Endothelial cell (in vitro differentiated cells): ENCODE data around the gene ANKMY1. TPM values are rescaled to one million over a fixed set of nuclear protein-coding genes. Genes with fewer than 3 reads are reported as not detected.

Source experiments
- DNase-seq: peaks from one replicate; pipeline ENCODE4 v3.0.0; 2021; ENCODE audit warnings: low spot score
- H3K27ac Mint-ChIP-seq: one replicate; pipeline ENCODE4 v1.8.0; 2021; ENCODE audit warnings: mixed read lengths, inconsistent platforms; ENCODE audit not compliant: unreplicated experiment
- H3K27me3 Mint-ChIP-seq: one replicate; pipeline ENCODE4 v1.8.0; 2021; ENCODE audit warnings: mild to moderate bottlenecking, moderate library complexity, mixed read lengths, inconsistent platforms; ENCODE audit not compliant: unreplicated experiment
- H3K36me3 Mint-ChIP-seq: one replicate; pipeline ENCODE4 v1.8.0; 2021; ENCODE audit warnings: mild to moderate bottlenecking, low read depth, mixed read lengths, inconsistent platforms; ENCODE audit not compliant: unreplicated experiment
- H3K4me1 Mint-ChIP-seq: one replicate; pipeline ENCODE4 v1.8.0; 2021; ENCODE audit warnings: mild to moderate bottlenecking, mixed read lengths, inconsistent platforms; ENCODE audit not compliant: unreplicated experiment
- H3K4me3 Mint-ChIP-seq: one replicate; pipeline ENCODE4 v1.8.0; 2021; ENCODE audit warnings: mild to moderate bottlenecking, mixed read lengths, inconsistent platforms; ENCODE audit not compliant: unreplicated experiment
- H3K9me3 Mint-ChIP-seq: one replicate; pipeline ENCODE4 v1.8.0; 2021; ENCODE audit warnings: mixed read lengths, inconsistent platforms; ENCODE audit not compliant: unreplicated experiment
- total RNA-seq: library from RNA; stranded (reverse); fragmentation: NEBNext Ultra II Directional; extraction: Animal tissue kit (Norgen Biotek cat#: 25700); gene quantifications from one replicate; pipeline ENCODE4 v1.2.1, GENCODE V29; 2021; ENCODE audit not compliant: unreplicated experiment
- TF ChIP-seq, protein P1 (sequence below): fragments of 200-600 bp; sonication (generic); IDR thresholded peaks from one replicate; pipeline ENCODE4 v1.5.0; 2021; ENCODE audit warnings: antibody characterized with exemption; ENCODE audit not compliant: unreplicated experiment

Gene ANKMY1
- total RNA-seq, 1 donor from 2014 or later: 5.6 TPM

DNA sequence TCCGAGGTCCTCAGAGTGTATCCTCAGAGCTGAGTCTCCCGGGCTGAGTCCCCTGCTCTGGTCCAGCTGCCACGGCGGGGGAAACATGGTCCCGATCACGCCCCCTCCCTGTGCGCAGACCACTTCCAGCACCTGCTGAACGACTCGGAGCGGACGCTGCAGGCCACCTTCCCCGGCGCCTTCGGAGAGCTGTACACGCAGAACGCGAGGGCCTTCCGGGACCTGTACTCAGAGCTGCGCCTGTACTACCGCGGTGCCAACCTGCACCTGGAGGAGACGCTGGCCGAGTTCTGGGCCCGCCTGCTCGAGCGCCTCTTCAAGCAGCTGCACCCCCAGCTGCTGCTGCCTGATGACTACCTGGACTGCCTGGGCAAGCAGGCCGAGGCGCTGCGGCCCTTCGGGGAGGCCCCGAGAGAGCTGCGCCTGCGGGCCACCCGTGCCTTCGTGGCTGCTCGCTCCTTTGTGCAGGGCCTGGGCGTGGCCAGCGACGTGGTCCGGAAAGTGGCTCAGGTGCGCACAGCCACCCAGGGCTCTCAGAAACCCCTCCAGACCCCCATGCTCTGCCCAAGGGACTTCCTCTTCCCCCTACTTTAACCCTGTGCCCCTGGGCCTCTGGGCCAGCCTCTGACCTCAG, 95.6 kb downstream of the ANKMY1 start:
- Mint-ChIP-seq H3K27me3 (peaks cover 12% of the 10 kb centered on the region), H3K9me3 (no peaks in the 10 kb centered on the region), H3K27ac (peak overlapping the region; percentile 24), H3K4me3 (no peak overlapping the region), H3K36me3 (no peaks in the 10 kb centered on the region), H3K4me1 (peaks cover 3% of the 10 kb centered on the region)
- no peak for DNase-seq
- TF ChIP-seq, protein P1, sequence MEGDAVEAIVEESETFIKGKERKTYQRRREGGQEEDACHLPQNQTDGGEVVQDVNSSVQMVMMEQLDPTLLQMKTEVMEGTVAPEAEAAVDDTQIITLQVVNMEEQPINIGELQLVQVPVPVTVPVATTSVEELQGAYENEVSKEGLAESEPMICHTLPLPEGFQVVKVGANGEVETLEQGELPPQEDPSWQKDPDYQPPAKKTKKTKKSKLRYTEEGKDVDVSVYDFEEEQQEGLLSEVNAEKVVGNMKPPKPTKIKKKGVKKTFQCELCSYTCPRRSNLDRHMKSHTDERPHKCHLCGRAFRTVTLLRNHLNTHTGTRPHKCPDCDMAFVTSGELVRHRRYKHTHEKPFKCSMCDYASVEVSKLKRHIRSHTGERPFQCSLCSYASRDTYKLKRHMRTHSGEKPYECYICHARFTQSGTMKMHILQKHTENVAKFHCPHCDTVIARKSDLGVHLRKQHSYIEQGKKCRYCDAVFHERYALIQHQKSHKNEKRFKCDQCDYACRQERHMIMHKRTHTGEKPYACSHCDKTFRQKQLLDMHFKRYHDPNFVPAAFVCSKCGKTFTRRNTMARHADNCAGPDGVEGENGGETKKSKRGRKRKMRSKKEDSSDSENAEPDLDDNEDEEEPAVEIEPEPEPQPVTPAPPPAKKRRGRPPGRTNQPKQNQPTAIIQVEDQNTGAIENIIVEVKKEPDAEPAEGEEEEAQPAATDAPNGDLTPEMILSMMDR: no peak

DNA sequence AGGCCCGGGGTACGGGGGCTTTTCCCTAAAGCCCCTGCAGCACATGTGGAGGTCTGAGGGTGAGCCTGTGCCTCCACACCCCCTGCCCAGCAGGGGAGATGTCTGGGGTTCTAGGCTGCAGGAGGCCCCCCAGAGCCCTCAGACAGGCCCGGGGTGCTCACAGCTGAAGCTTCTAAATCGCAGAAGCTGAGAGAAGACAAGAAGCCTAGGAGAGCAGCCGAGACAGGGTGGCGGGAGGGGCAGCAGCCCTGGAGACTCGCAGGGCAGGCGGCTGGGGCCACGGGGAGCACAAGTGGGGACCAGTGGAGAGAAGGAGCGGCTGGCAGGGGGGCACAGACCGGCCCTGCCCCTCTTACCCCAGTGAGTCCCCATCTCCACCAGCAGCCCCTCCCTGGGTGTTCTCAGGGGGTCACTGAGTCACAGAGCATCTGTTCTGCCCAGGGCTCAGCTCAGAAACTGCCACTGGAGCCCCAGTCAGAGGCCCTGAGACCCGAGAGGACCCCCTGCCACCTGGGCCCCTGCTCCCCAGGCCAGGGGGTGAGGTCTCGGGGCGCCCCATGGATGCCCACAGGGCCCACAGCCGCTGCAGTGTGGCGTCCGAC, 96.2 kb downstream of the ANKMY1 start:
- TF ChIP-seq, protein P1: no peak
- Mint-ChIP-seq H3K27ac (no peak overlapping the region), H3K4me3 (no peak overlapping the region), H3K27me3 (peaks cover 12% of the 10 kb centered on the region), H3K4me1 (peaks cover 3% of the 10 kb centered on the region), H3K9me3 (no peaks in the 10 kb centered on the region), H3K36me3 (no peaks in the 10 kb centered on the region)
- no peak for DNase-seq

DNA sequence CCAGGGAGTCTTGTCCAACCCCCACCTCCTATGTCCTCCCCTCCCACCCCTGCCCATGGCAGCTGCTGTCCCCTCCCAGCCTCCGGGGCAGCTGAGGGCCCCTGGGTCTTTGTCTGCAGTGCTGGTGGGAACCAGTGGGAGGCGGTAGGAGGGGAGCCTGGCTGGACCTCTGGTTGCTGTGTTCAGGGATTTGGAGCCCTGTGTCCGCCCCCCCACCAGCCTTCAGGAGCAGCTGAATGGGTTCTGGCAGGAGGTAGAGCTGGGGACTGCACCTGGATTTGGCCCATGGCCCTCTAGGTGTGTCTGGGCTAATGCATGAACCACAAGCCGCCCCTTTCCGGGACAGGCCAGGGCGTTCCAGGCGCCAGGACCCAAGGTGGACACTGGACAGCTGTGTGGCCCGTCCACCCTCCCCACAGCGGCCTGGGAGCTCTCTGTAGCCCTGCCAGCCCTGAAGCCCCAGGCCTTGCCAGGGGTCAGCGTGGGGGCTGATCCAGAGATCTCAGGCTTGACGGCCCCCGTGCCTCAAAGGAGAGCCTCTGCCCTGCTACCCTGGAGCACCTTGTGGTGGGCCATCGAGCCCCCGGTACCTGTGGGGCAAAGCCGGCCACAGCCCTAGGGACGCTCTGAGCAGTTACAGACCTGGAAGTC, 96.9 kb downstream of the ANKMY1 start:
- H3K4me1 Mint-ChIP-seq: peaks cover 3% of the 10 kb centered on the region
- H3K4me3 Mint-ChIP-seq: no peak overlapping the region
- H3K27ac Mint-ChIP-seq: no peak overlapping the region
- no peaks in the 10 kb centered on the region for H3K9me3 Mint-ChIP-seq
- no peak for DNase-seq
- H3K27me3 Mint-ChIP-seq: peaks cover 12% of the 10 kb centered on the region
- TF ChIP-seq, protein P1: no peak
- H3K36me3 Mint-ChIP-seq: no peaks in the 10 kb centered on the region

DNA sequence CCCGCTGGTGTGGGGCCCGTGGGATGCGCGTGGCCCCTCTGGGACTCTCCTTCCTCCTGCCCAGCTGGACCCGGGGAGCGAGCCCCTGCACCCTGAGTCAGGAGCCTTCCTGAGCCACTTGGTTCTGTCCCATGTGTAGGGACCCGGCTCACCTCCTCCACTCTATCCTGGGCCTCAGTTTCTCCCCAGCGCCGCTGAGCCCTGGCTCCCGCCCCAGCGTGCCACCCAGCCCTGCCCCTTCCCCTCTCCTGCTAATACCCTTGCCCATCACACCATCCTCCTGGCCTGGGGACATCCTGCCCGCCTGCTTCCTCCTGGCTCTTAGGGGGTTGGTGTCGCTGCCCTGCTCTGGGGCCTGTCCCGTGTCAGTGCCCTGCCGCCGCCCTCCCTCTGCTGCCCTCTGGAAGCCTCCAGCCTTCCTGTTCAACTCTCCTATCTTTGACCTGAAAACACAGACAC, 97.5 kb downstream of the ANKMY1 start:
- no peaks in the 10 kb centered on the region for H3K9me3 Mint-ChIP-seq
- DNase-seq: no peak
- TF ChIP-seq, protein P1: no peak
- no peak overlapping the region for H3K27ac Mint-ChIP-seq
- peaks cover 12% of the 10 kb centered on the region for H3K27me3 Mint-ChIP-seq
- no peak overlapping the region for H3K4me3 Mint-ChIP-seq
- H3K36me3 Mint-ChIP-seq: no peaks in the 10 kb centered on the region
- peaks cover 3% of the 10 kb centered on the region for H3K4me1 Mint-ChIP-seq
